K562 (cell line): ENCODE measurements around the gene FERMT1. TPM values are rescaled to one million over a fixed set of nuclear protein-coding genes. Genes with fewer than 3 reads are reported as not detected.

Experiments used
- ATAC-seq: fragments of 200-7000 bp; cut with Tn5 transposase; 3 replicates; pipeline ENCODE4 v1.9.1; 2020; ENCODE audit warnings: moderate library complexity
- BruUV-seq: library from RNA; stranded (reverse); fragments of 400-500 nt; replicated peaks from 2 replicates; lab custom pipeline; 2021; lab: Mats Ljungman, UMichigan
- CTCF ChIA-PET: fragments of 300-600 bp; formaldehyde crosslinking; extraction: SDS; loops from one replicate; lab custom pipeline; 2021; ENCODE audit warnings: low intra/inter-chr PET ratio; lab: Yijun Ruan, JAX
- POLR2A ChIA-PET: fragments of 300-600, 350-650 bp; sonication (Branson Sonifier 250); formaldehyde crosslinking; extraction: SDS; loops from one replicate; lab custom pipeline; 2021; ENCODE audit warnings: antibody characterized with exemption, inconsistent platforms; lab: Yijun Ruan, JAX
- DNase-seq, 4 experiments: peaks; one replicate each; pipeline versions ENCODE4 v3.0.0 to v3.0.0-alpha.2; 2011 to 2018; ENCODE audit warnings: low spot score in 3 of 4, mixed read lengths in 3 of 4; ENCODE audit errors: extremely low read depth in 1 of 4
- FAIRE-seq: peaks from 2 replicates; lab custom pipeline; 2011; peaks lifted over from hg19 to GRCh38; lab: Jason Lieb, UNC
- H2AFZ ChIP-seq: 2 replicates; pipeline ENCODE4 v1.6.0; 2011; ENCODE audit warnings: low read depth, low read length, control low read depth, inconsistent platforms
- H3K27ac ChIP-seq: fragments of 200-600 bp; 3 replicates; pipeline ENCODE4 v1.8.0; 2011; ENCODE audit warnings: low read depth, mild to moderate bottlenecking, control low read depth, inconsistent platforms, low read length, moderate library complexity, mixed read lengths; ENCODE audit errors: extremely low read depth
- H3K27me3 ChIP-seq, 2 experiments: fragments of 300-600 bp in 1 of 2; 2 replicates in 1 of 2; 3 replicates in 1 of 2; pipeline versions ENCODE4 v1.6.0 to v1.8.0; 2011; ENCODE audit warnings: inconsistent platforms in 2 of 2, low read length in 2 of 2, mild to moderate bottlenecking in 1 of 2, mixed read lengths in 1 of 2, moderate library complexity in 1 of 2; ENCODE audit not compliant: control insufficient read depth in 2 of 2, insufficient read depth in 2 of 2
- H3K36me3 ChIP-seq: fragments of 300-600 bp; 3 replicates; pipeline ENCODE4 v1.8.0; 2011; ENCODE audit warnings: mild to moderate bottlenecking, low read length, inconsistent platforms; ENCODE audit not compliant: control insufficient read depth, insufficient read depth
- H3K4me1 ChIP-seq, 2 experiments: fragments of 200-600 bp in 1 of 2; replicated peaks in 1 of 2; 2 replicates in 1 of 2; 3 replicates in 1 of 2; pipeline versions ENCODE4 v1.5.1 to v1.8.0; 2011; ENCODE audit warnings: inconsistent platforms in 2 of 2, low read length in 2 of 2, mild to moderate bottlenecking in 1 of 2, mixed read lengths in 1 of 2, moderate library complexity in 1 of 2; ENCODE audit not compliant: control insufficient read depth in 2 of 2, insufficient read depth in 2 of 2
- H3K4me2 ChIP-seq: 2 replicates; pipeline ENCODE4 v1.6.1; 2011; ENCODE audit warnings: low read length, control low read depth, inconsistent platforms, mixed read lengths; ENCODE audit not compliant: insufficient read depth
- H3K4me3 ChIP-seq: fragments of 200-600 bp; sonication (generic), shearing (Covaris generic); 2 replicates; pipeline ENCODE4 v1.5.1; 2016; ENCODE audit warnings: control low read depth, inconsistent platforms
- H3K79me2 ChIP-seq: fragments of 200-600 bp; 3 replicates; pipeline ENCODE4 v1.8.0; 2011; ENCODE audit warnings: low read length, inconsistent platforms; ENCODE audit not compliant: control insufficient read depth, insufficient read depth
- H3K9ac ChIP-seq, 2 experiments: 2 replicates each; pipeline versions ENCODE4 v1.6.0 to v1.6.1; 2011; ENCODE audit warnings: low read depth in 2 of 2, low read length in 2 of 2, control low read depth in 1 of 2, inconsistent platforms in 1 of 2, mild to moderate bottlenecking in 1 of 2, mixed read lengths in 1 of 2; ENCODE audit not compliant: insufficient read depth in 1 of 2
- H3K9me1 ChIP-seq: one replicate; pipeline ENCODE4 v1.6.0; 2011; ENCODE audit warnings: inconsistent platforms, mild to moderate bottlenecking, low read length, moderate library complexity; ENCODE audit not compliant: control insufficient read depth, insufficient read depth
- H3K9me3 ChIP-seq: replicated peaks from 2 replicates; pipeline ENCODE4 v1.5.1; 2011; ENCODE audit warnings: low read depth, low read length, inconsistent platforms; ENCODE audit not compliant: control insufficient read depth, insufficient read depth
- H4K20me1 ChIP-seq: replicated peaks from 2 replicates; pipeline ENCODE4 v1.6.1; 2011; ENCODE audit warnings: low read length, inconsistent platforms, mixed read lengths; ENCODE audit not compliant: control insufficient read depth, insufficient read depth
- CBX8 ChIP-seq: fragments of 200-600 bp; sonication (generic); IDR thresholded peaks from 2 replicates; pipeline ENCODE4 v1.6.1; 2012; ENCODE audit warnings: borderline replicate concordance, mixed run types, low read depth, mild to moderate bottlenecking, moderate library complexity, mixed read lengths, low read length, control low read depth, inconsistent platforms; ENCODE audit not compliant: poor library complexity, severe bottlenecking; ENCODE audit errors: extremely low read depth
- KDM4B ChIP-seq, 2 experiments: fragments of 450-650 bp in 1 of 2; sonication (generic) in 1 of 2; IDR thresholded peaks; 2 replicates each; pipeline ENCODE4 v1.6.1; 2016 to 2017; ENCODE audit warnings: borderline replicate concordance in 2 of 2, antibody characterized with exemption in 1 of 2, low read depth in 1 of 2, mild to moderate bottlenecking in 1 of 2
- NCOR1 ChIP-seq: fragments of 450-650 bp; IDR thresholded peaks from 2 replicates; pipeline ENCODE4 v1.6.1; 2016; ENCODE audit warnings: mild to moderate bottlenecking, moderate library complexity
- POLR2AphosphoS2 ChIP-seq: IDR thresholded peaks from 2 replicates; pipeline ENCODE4 v1.6.1; 2012; ENCODE audit warnings: low read length, improper control_type of control experiment
- PRMT5 ChIP-seq: sonication (generic); formaldehyde crosslinking; IDR thresholded peaks from 2 replicates; pipeline ENCODE4 v1.5.0; 2020; ENCODE audit warnings: missing genetic modification reagents
- RFX7 ChIP-seq: fragments of 250-450 bp; sonication (Bioruptor Pico); IDR thresholded peaks from 2 replicates; pipeline ENCODE4 v1.5.1; 2021; ENCODE audit warnings: mild to moderate bottlenecking
- SIRT6 ChIP-seq: IDR thresholded peaks from one replicate; pipeline ENCODE4 v1.6.1; 2012; ENCODE audit warnings: low read depth, mild to moderate bottlenecking, control low read depth, inconsistent platforms, low read length, moderate library complexity
- SMAD1 ChIP-seq: fragments of 150-350 bp; IDR thresholded peaks from 2 replicates; pipeline ENCODE4 v1.6.1; 2014; ENCODE audit warnings: low read length, low read depth; ENCODE audit not compliant: partially characterized antibody
- ZNF212 ChIP-seq: fragments of 450-650 bp; formaldehyde crosslinking; IDR thresholded peaks from 2 replicates; pipeline ENCODE4 v1.4.0; 2020; ENCODE audit warnings: mild to moderate bottlenecking
- ZNF384 ChIP-seq: IDR thresholded peaks from 2 replicates; pipeline ENCODE4 v1.6.1; 2012; ENCODE audit warnings: low read depth, low read length, improper control_type of control experiment
- WGBS: fragments of 100-300 bp; shearing (Covaris generic); methylation state at CpG from one replicate; pipeline ENCODE4 v1.1.6; 2016; ENCODE audit warnings: low coverage, mixed read lengths; ENCODE audit not compliant: insufficient coverage; ENCODE audit errors: missing lambda C conversion rate; 5-methylcytosine and 5-hydroxymethylcytosine counted together
- in situ Hi-C: fragments of 300-500 bp; cut with MboI; formaldehyde crosslinking; loops from 4 replicates; pipeline ENCODE4 v1.15.0; 2018; ENCODE audit warnings: inconsistent platforms, mixed read lengths
- intact Hi-C: fragments of 100-400 bp; cut with micrococcal nuclease; formaldehyde crosslinking; loops from 2 replicates; pipeline ENCODE4 v1.14.2; 2022
- polyA plus RNA-seq, 8 experiments: library from polyadenylated mRNA; depleted of rRNA in 4 of 8; stranded (reverse) in 5 of 8; unstranded in 3 of 8; fragments of >200 nt; fragmentation: Nextera tagmentation in 2 of 8; fragmentation: Illumina TruSeq in 1 of 8; extraction: Ambion mirVana in 2 of 8; extraction: Trizol in 1 of 8; gene quantifications; 2 replicates each; pipeline versions ENCODE4 v1.2.1 to v1.2.3, GENCODE V29; 2011 to 2014; ENCODE audit warnings: inconsistent platforms in 1 of 8, missing spikeins in 1 of 8
- total RNA-seq, 7 experiments: library from RNA; depleted of rRNA in 6 of 7; stranded (reverse); fragments of >200 nt in 6 of 7; fragmentation: Illumina TruSeq in 2 of 7; extraction: Trizol in 2 of 7; gene quantifications; 2 replicates each; pipeline versions ENCODE4 v1.2.1 to v1.2.3, GENCODE V29; 2011 to 2021; ENCODE audit warnings: low replicate concordance in 1 of 7
- TF ChIP-seq, protein P1 (sequence below): sonication (generic); formaldehyde crosslinking; IDR thresholded peaks from 2 replicates; pipeline ENCODE4 v1.8.0; 2022; ENCODE audit warnings: missing genetic modification reagents, mild to moderate bottlenecking, borderline replicate concordance
- TF ChIP-seq, protein P2 (sequence below): IDR thresholded peaks from 2 replicates; pipeline ENCODE4 v1.6.1; 2011; ENCODE audit warnings: borderline replicate concordance, low read depth, mild to moderate bottlenecking, moderate library complexity, low read length; ENCODE audit not compliant: insufficient read depth, poor library complexity, severe bottlenecking

Gene FERMT1
- total and polyA plus RNA-seq, 9 of the 15 experiments (the other 6 are each of a cell fraction or from before 2014, with no cell fraction given): 0.07 TPM; not detected in 8

- H2AFZ ChIP-seq: no peak overlapping the region
- H3K9ac ChIP-seq: no peak overlapping the region
- no peak overlapping the region for H3K4me2 ChIP-seq
- in situ Hi-C loops: no loop called here
- no peaks in the 10 kb centered on the region for H4K20me1 ChIP-seq
- no peaks in the 10 kb centered on the region for H3K36me3 ChIP-seq
- BruUV-seq: no TSS peak
- no peak overlapping the region for H3K27ac ChIP-seq
- WGBS: 0% methylated on average over 5 of the region's 5 CpGs
- ATAC-seq: no peak
- FAIRE-seq: no peak
- CTCF ChIA-PET: no interaction called here
- no peak overlapping the region for H3K4me3 ChIP-seq
- no peaks in the 10 kb centered on the region for H3K4me1 ChIP-seq
- no peak for TF ChIP-seq NCOR1
- no peak for TF ChIP-seq SMAD1
- no peaks in the 10 kb centered on the region for H3K9me3 ChIP-seq
- POLR2A ChIA-PET: interaction anchor here (0.9 kb wide), 1 partner anchor 10 kb away, joined by 3 read pairs; no protein-coding TSS in a partner anchor
- H3K9me1 ChIP-seq: no peaks in the 10 kb centered on the region
- no peaks in the 10 kb centered on the region for H3K27me3 ChIP-seq
- no peaks in the 10 kb centered on the region for H3K79me2 ChIP-seq
- intact Hi-C loops: no loop called here
- no peak for DNase-seq
Observed at GRCh38 chr20:6130045-6130444, 7.2 kb upstream of the FERMT1 start.

DNA sequence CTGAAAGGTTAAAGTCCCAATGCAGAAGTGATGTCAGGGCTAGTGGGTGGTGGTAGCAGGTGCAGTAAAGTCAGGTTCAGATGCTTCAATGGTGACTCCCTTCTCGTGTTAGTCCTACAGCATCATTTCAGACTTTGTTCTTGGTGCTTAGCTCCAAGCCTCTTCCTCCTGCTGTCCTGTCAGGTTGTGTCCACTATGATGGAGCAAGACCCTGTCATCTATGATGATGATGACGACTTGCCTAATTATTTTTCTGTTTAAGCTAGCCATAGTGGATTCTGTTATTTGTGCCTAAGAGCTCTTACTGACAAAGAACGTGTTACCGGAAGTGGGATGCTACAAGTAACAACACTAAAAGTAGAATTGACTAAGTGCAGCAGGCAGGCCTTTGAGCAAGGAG lies 5.0 kb upstream of the FERMT1 start:
- no peak for DNase-seq
- no peaks in the 10 kb centered on the region for H3K79me2 ChIP-seq
- 0% methylated on average over 4 of the region's 4 CpGs for WGBS
- CTCF ChIA-PET: no interaction called here
- H3K27me3 ChIP-seq: peaks cover 0 to 7% of the 10 kb centered on the region in 2 experiments; a peak in 2 of 5 replicates
- H3K36me3 ChIP-seq: no peaks in the 10 kb centered on the region
- no peaks in the 10 kb centered on the region for H3K9me3 ChIP-seq
- ATAC-seq: no peak
- intact Hi-C loops (no loop called here), in situ Hi-C loops (no loop called here)
- no peak overlapping the region for H3K27ac ChIP-seq
- POLR2A ChIA-PET: no interaction called here
- no TSS peak for BruUV-seq
- H3K4me2 ChIP-seq: no peak overlapping the region
- H3K4me3 ChIP-seq: no peak overlapping the region
- H4K20me1 ChIP-seq: no peaks in the 10 kb centered on the region
- no peak for FAIRE-seq
- no peaks in the 10 kb centered on the region for H3K9me1 ChIP-seq
- H3K9ac ChIP-seq: no peak overlapping the region
- H3K4me1 ChIP-seq: peaks cover 0 to 4% of the 10 kb centered on the region in 2 experiments; a peak in 2 of 5 replicates
- no peak overlapping the region for H2AFZ ChIP-seq
- TF ChIP-seq, protein P1, sequence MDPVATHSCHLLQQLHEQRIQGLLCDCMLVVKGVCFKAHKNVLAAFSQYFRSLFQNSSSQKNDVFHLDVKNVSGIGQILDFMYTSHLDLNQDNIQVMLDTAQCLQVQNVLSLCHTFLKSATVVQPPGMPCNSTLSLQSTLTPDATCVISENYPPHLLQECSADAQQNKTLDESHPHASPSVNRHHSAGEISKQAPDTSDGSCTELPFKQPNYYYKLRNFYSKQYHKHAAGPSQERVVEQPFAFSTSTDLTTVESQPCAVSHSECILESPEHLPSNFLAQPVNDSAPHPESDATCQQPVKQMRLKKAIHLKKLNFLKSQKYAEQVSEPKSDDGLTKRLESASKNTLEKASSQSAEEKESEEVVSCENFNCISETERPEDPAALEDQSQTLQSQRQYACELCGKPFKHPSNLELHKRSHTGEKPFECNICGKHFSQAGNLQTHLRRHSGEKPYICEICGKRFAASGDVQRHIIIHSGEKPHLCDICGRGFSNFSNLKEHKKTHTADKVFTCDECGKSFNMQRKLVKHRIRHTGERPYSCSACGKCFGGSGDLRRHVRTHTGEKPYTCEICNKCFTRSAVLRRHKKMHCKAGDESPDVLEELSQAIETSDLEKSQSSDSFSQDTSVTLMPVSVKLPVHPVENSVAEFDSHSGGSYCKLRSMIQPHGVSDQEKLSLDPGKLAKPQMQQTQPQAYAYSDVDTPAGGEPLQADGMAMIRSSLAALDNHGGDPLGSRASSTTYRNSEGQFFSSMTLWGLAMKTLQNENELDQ: no peak
- TF ChIP-seq KDM4B (IDR thresholded peaks at IDR 0.05; ENCODE audit: borderline replicate concordance in 2 of 2, low read depth in 1 of 2) (no peak), POLR2AphosphoS2 (no peak), CBX8 (no peak), ZNF384 (no peak), RFX7 (CRISPR knock-in tag) (no peak), PRMT5 (no peak), SIRT6 (no peak), ZNF212 (CRISPR knock-in tag) (no peak)
- TF ChIP-seq, protein P2, sequence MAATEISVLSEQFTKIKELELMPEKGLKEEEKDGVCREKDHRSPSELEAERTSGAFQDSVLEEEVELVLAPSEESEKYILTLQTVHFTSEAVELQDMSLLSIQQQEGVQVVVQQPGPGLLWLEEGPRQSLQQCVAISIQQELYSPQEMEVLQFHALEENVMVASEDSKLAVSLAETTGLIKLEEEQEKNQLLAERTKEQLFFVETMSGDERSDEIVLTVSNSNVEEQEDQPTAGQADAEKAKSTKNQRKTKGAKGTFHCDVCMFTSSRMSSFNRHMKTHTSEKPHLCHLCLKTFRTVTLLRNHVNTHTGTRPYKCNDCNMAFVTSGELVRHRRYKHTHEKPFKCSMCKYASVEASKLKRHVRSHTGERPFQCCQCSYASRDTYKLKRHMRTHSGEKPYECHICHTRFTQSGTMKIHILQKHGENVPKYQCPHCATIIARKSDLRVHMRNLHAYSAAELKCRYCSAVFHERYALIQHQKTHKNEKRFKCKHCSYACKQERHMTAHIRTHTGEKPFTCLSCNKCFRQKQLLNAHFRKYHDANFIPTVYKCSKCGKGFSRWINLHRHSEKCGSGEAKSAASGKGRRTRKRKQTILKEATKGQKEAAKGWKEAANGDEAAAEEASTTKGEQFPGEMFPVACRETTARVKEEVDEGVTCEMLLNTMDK: no peak
